NCI-H345 (cell line): Measurements from ENCODE around the gene MAPRE3.
"Not testable (repeated sequence)": the region's sequence is repeated elsewhere in the genome, so short reads cannot be mapped to it uniquely, and the experiment has no call there.

Experiments used
- DNase-seq: peaks from one replicate; lab custom pipeline; 2025; lab: John Stamatoyannopoulos, UW

Gene MAPRE3

GRCh38 chr2:26970244-26970927 is at the start of gene MAPRE3:
Gene MAPRE3 (plus strand): TSS chr2:26970637. CDS start chr2:27022219, 51,582 bp downstream.
- peak; percentile 93 for DNase-seq

DNA sequence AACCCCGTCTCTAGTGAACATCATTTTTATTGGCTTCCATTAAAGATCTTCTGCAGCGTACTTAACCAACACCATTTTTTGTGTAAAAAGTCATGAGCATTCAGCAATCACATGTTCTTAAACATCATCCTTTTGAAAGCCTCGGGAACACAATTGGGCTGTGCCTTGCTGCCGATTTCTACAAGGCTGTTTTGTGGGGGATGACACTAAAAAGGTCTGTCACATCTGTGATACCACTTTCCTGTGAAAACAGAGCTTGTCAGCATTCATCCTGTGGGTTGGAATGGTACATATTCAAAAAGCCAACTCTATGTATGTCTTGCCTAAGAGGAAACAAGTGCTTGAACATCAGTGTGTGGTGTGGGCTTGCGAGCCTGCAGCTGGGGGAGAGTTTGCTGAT is 49.1 kb upstream of the MAPRE3 start:
- no peak for DNase-seq

DNA sequence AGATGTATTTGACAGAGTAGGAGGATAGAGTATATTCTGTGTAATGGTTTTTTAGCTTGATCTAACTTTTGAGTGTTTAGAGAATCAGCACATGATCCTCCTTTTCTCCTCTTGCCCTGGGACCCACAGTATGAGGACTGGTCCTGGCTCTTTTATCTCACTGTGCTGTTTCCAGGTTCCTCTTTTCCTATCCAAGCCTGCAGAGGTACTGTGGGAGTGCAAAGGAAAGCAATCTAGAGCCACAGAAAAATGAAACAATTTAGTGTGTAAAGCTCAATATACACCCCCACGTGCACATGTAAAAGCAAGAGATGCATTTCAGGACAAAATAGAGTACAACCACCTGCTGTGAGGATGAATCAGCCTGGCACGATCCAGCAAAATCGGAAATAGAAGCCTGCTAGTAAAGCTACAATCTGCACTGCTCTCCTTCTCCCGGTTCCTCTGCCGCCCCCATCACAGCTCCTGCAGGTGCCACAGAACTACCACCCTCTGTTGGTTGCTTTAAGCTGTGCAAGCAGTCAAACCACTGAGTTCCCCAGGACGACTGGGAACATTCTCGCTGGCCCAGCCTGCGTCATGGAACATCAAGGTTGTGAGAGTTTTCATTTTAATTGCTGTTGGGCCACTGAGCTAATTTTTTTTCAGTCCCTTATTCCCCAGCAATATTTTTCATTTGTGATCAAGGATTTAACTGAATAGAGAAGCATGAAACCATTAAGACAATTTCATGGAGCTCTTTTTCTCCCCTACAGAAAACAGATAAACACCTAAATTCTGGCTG is 47.8 kb upstream of the MAPRE3 start:
- peak; percentile 86 for DNase-seq

DNA sequence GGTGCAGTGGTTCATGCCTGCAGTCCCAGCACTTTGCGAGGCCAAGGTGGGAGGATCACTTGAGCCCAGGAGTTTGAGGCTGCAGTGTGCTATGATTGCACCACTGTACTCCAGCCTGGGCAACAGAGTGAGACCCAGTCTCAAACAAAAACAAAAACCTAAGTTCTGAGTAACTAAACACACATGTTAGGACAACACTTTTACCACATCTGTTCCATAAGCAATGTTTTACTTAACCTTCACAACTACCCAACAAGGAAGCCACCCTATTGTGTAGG is 47.3 kb upstream of the MAPRE3 start:
- not testable (repeated sequence) for DNase-seq

DNA sequence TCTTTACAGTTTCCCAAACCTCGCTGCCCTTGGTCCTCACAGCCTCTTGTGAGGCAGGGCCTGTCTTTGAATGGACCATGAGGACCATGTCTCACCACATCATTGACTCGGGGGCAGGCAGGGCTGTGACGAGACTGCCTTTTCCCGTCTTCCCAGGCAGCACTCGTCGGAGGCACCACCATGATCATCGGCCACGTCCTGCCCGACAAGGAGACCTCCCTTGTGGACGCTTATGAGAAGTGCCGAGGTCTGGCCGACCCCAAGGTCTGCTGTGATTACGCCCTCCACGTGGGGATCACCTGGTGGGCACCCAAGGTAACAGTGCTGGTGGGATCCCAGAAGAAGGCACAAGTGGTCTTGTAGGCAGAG is 45.7 kb upstream of the MAPRE3 start:
- DNase-seq = no peak

DNA sequence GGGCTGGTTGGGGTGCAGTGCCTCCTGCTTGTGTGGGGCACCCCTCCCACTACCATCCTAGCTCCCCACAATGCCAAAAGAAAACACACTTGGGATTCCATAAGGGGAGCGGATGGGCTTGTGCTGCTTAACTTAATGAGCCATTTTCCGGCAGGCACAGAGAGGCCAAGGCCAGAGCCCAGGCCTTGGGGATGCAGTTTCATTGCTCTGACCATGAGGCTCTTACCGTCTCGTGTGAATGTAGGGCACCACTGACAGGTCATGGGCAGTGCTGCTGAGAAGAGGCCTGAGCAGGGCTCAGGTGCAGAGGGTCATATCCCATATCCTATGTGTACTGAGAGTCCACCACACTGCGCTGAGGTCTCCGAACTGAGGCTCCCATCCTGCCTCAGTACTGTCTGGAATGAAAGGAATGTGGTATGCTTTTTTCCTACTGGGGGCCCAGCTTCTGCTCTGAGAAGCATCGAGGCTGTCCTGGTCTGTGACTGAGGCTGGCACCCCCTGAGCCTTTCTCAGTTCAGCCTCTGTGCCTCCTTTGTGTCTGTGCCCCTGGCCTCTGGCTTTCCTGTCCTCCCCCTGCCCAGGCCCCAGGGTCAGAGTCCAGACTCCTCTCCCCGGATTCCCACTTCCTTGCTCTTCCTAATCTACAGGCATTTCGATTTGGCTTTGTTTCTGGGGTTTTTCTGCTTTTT is 45.2 kb upstream of the MAPRE3 start:
- DNase-seq = no peak

DNA sequence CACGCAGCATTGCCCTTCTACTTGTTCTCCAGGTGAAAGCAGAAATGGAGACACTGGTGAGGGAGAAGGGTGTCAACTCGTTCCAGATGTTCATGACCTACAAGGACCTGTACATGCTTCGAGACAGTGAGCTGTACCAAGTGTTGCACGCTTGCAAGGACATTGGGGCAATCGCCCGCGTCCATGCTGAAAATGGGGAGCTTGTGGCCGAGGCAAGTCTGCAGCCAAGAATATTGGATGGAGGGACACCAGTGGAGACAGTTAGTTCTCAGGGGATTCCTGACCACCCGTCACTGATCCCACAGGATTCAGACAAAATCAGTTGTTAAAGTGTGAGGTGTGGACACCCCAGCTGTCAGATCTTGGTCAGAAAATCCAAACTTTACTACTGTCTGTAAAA is 43.2 kb upstream of the MAPRE3 start:
- DNase-seq = no peak

- no peak for DNase-seq
These were observed 37.5 kb upstream of the MAPRE3 start for GRCh38 chr2:26932974-26933373.

- no peak for DNase-seq
These were observed 36.8 kb upstream of the MAPRE3 start for GRCh38 chr2:26933431-26934334.

- DNase-seq = no peak
These were observed 36.1 kb upstream of the MAPRE3 start for GRCh38 chr2:26934335-26934724.

DNA sequence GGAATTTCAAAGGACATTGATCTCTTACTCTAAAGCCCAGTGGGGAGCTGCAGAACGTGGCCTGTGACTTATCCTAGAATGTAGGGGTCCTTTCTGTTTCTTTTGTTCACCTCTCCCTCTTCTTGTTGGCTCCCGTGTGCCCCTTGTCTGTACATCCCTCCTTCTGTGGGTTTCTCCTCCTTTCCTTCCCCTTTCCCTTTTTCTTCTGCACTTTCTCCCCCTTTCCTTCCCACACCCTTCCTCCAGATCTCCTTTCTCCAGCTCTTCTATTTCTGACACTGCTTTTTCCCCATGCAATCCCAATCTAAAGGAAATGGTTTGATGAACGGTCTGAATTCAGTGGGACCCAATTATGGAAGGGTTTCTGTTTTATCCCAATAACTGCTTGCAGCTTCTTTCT is 35.5 kb upstream of the MAPRE3 start:
- DNase-seq = no peak

DNA sequence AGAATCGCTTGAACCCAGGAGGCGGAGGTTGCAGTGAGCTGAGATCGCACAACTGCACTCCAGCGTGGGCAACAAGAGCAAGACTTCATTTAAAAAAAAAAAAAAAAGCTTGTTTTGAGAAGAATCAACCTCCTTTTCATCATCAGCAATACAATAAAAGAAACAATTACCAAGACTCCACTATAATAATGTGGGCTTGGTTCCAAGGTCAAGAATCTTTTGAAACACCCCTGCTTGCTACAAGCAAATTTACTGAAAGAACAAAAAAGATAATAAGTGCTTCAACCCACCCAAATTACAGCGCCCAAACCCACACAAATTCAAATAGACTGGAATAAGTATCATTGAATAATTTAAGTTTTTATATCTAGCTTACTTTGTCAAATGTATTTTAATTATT is 33.6 kb upstream of the MAPRE3 start:
- DNase-seq = no peak

DNA sequence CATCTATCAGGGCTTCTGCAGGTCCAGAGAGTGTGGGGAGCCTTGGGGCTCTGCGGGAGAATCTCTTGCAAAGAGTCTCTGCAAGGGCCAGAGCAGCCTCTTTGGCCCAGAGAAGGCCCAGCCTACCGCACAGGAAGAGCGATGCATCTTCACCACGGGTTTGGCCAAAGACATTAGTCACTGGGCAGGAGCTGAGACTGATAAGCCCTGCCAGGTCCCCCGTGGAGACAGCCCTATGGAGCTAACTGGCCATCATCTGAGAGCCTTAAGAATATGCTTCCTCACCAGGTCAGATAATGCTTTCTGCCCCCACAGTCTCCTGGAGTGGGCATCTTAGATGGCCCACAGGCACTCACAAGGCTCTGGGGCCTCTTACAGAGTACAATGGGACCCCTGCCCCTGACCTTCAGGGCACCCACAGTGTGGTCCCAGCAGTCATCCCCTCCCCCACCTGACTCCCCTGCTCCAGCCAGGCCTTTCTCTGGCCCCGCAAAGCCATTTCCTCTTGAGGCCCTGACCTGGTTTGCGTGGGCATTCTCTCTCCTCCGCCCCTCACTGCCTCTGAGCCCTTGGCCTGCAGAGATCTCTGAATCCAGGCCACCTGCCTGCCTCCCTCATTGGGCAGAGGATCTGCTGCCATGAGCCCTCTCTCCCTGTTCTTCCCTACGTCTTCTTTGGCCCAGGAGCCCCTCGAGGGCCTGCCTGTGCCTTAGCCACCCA is 31.9 kb upstream of the MAPRE3 start:
- DNase-seq = no peak

DNA sequence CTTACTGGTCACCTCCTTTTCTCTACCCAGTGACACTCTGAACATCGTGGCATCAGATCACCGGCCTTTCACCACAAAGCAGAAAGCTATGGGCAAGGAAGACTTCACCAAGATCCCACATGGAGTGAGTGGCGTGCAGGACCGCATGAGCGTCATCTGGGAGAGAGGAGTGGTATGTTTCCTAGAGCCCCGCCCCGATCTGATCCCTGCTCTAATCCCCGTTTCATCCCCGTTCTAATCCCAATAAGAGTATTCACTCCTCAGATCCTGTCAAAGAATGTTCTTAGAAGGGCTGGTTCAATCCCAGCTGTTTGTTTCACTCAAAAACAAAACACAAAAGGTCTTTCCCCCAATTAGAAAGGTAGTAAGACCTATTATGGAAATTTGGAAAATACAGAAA is 30.4 kb upstream of the MAPRE3 start:
- no peak for DNase-seq

DNA sequence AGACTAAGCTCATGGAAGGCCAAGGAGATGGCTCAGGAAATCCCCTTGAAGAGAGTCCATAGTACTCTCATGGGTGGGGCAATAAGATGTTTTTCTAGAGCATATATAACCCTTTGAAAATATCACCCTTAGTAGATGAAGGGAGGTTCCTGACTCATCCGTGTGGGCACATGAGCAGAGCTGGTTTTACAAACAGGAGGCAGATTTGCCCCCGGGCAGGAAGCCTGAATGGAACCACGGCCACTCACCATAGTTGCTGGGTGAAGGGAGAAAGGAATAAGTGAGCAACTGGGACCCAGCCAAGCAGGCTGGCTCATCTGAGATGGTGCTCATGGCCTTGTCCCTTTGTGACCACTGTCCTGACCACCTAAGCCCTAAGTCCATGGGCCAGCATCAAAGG is 29.0 kb upstream of the MAPRE3 start:
- DNase-seq = no peak

DNA sequence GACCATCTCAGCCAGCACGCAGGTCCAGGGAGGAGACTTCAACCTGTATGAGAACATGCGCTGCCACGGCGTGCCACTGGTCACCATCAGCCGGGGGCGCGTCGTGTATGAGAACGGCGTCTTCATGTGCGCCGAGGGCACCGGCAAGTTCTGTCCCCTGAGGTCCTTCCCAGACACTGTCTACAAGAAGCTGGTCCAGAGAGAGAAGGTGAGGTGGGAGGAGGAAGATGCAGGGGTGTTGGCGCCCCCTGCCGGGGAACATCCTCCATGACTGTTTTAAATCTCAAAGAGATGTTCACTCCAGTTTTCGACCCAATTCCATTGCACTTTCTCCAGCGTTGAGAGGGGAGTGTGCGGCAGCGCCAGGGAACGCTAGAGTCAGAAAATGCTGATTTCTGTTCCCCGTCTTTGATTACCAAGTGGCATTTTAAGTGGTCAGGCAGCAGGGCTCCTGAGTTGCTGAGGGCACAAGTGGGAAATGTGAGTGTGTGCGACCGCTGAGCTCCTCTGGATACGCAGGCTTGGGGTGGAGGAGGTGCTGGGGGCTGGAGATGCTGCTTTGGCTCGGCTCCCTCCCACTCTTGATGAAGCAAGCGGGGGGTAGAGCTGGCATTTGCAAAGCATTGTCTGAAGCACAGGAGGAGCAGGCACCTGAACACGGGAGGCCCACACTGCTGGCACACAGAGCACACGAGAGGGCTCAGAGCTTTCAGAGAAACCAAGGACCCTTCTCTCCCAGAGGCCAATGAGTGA is 27.7 kb upstream of the MAPRE3 start:
- DNase-seq = peak; percentile 42

DNA sequence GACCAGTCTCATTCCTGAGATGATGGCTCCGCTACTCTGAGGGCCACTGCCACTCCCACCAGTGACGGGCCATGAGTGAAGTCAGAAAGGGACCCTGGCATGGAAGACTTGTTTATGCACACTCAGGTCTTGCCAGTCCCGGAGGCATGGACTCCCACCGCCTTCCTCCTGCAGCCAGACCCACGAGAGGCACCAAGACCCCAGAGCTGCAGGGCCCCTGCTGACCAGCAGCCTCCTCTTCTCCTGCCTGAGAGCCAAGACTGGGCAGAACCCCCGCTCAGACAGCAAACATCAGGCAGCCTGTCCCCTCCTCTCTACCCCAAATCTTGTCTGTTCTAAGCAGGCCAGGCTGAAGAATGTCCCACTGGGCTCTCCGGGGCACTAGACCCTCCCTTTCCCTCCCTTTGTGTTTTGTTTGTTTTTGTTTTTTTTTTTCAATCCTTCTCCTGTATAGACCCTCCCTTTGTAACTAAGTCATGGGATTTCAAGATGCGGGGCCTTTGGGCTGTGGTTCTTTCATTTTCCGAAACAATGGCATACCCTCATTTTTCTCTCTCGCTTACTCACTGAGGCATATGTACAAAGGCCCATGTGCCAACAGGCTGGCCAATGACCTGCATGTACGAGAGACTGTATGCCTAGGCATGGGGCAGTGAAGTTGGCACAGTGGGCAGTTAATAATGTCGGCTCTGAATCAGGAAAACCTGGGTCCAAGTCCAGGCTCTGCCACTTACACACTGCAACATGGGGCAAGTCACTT is 24.3 kb upstream of the MAPRE3 start:
- no peak for DNase-seq

GRCh38 chr2:26946841-26947784 is 23.3 kb upstream of the MAPRE3 start:
- no peak for DNase-seq

DNA sequence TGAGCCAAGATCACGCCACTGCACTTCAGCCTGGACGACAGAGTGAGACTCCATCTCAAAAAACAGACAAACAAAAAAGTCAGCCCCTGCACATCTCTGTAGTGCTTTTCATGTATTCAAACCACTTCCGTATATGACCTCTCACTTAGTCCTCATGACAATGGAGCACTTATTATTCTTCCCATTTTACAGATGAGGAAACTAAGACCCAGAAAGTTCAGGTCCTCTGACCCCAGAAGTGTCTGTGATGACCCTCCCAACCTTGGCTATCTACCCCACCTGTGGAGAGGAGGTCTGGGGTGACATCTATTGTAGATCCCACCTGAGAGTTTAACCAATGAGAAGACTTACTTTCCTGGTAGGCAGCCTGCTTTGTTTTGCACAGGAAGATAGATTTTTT is 21.6 kb upstream of the MAPRE3 start:
- DNase-seq = no peak
